A673 (cell line): ENCODE measurements around the gene KCNG2.

Experiments used
- EZH2 ChIP-seq: fragments of 200-600 bp; sonication (generic); IDR thresholded peaks from 2 replicates; pipeline ENCODE4 v1.6.1; 2017; ENCODE audit warnings: borderline replicate concordance, low read depth, mild to moderate bottlenecking, mixed read lengths, antibody characterized with exemption, low read length; ENCODE audit not compliant: poor library complexity, severe bottlenecking
- TF ChIP-seq, protein P1 (sequence below): fragments of 300-800, 200-600 bp; sonication (generic); conservative IDR thresholded peaks from 2 replicates; pipeline ENCODE4 v1.5.1; 2017; ENCODE audit warnings: low read depth, mild to moderate bottlenecking, antibody characterized with exemption, low read length, moderate library complexity, mixed read lengths

DNA sequence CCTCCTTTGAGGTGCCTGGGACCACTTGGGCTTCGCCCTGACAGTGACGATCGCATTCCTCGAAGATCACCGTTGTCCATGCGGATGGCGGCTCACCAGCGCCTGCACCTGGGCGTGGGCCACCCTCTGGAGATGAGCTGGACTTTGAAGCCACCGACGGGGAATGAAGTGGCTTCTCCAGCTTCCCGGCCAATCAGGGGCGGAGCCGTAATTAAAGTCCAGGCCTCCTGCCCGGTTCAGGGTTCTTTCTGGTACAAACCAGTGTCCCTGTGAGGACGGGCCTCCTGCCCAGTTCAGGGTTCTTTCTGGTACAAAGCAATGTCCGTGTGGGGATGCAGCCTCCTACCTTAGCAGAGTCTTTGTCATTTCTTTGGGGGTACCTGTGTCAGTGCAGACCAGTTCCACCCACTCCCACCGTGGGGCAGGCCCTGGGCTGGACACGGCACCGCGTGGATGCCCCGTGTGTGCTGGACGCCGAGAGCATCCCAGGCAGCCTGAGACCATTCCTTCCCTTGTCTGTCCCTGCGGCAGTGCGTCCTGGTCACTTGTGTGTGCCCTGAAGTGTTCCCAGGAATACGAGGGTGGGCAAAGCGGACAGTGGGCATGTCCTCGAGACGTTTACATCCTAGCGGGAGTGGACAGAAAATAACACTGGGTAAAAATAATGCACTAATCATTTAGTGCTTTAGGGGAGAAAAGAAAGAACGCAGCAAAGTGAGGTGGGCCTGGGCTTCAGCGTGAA is 55.0 kb downstream of the KCNG2 start:
- TF ChIP-seq, protein P1, sequence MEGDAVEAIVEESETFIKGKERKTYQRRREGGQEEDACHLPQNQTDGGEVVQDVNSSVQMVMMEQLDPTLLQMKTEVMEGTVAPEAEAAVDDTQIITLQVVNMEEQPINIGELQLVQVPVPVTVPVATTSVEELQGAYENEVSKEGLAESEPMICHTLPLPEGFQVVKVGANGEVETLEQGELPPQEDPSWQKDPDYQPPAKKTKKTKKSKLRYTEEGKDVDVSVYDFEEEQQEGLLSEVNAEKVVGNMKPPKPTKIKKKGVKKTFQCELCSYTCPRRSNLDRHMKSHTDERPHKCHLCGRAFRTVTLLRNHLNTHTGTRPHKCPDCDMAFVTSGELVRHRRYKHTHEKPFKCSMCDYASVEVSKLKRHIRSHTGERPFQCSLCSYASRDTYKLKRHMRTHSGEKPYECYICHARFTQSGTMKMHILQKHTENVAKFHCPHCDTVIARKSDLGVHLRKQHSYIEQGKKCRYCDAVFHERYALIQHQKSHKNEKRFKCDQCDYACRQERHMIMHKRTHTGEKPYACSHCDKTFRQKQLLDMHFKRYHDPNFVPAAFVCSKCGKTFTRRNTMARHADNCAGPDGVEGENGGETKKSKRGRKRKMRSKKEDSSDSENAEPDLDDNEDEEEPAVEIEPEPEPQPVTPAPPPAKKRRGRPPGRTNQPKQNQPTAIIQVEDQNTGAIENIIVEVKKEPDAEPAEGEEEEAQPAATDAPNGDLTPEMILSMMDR = no peak
- TF ChIP-seq EZH2 = no peak
